Right forelimb (tissue), 1 donor: Measurements from ENCODE around the gene RIPOR3.

ENCODE experiments used
- DNase-seq: peaks from one replicate; pipeline ENCODE4 v3.0.0-alpha.2; 2018

Gene RIPOR3

DNA sequence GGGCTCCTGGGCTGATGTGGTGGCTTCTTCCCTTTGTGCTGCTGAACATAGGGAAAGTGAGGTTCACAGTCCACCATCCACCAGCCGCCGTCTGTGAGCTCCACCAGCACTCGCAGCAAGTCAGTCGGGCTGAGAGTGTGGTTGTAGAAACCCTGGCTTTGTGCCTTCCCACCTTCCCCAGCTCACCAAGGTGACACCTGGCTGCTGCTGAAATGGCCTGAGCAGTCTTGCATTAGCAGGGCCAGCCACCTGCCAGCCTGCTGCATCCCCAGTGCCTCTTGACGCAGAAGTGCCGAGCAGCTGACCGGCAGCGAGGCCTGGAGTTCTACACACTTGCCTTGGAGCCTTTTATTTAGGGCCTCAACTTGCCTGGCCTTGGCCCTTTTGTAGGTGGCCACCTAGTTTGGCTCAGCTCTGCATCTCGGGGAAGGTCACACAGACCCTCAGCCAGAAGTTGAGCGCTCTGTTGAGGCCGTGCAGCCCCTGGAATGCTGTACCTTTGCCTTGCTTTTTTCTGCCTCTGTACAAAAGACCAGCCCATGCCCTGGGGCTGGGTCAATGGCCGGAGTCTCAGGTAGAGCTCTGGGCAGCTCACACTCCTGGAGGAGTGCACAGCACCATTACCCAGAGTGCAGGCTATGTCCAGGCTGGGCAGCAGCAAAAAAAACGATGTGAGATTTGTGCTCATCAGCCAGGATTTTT lies 104.7 kb downstream of the RIPOR3 start:
- no peak for DNase-seq

DNA sequence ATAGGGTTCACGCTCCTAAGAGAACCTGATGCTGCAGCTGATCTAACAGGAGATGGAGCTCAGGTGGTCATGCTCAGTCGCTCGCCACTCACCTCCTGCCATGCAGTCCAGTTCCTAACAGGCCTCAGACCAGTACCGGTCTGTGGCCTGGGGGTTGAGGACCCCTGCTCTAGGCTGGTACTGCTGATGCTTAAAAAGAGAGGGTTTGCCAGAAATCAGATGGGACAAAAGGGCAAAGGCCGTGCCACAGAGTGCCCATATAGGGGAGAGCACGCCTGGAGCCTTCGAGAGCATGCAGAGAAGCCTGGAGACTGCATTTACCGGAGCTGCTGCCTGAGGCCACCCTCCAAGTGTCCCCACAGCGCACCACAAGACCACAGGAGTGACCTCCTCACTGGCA lies 105.7 kb downstream of the RIPOR3 start:
- no peak for DNase-seq

DNA sequence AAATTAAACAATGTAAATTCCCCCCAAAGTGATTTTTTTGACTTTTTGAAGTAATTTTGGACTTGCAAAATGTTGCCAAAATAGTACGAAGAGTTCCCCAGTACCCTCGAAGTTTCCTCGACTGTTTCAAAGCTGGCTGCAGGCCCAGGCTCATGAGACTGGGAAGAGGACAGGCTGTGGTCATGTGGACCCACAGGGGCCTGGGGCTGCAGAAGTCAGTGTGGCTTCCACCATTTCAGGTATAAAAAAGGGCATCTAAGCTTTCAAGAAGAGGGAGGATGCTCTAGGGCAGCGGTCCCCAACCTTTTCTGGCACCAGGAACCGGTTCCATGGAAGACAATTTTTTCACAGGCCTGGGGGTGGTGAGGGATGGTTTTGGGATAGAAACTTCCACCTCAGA lies 106.1 kb downstream of the RIPOR3 start:
- DNase-seq: no peak

GRCh38 chr20:50584687-50585086 lies 106.7 kb downstream of the RIPOR3 start:
- no peak for DNase-seq

DNA sequence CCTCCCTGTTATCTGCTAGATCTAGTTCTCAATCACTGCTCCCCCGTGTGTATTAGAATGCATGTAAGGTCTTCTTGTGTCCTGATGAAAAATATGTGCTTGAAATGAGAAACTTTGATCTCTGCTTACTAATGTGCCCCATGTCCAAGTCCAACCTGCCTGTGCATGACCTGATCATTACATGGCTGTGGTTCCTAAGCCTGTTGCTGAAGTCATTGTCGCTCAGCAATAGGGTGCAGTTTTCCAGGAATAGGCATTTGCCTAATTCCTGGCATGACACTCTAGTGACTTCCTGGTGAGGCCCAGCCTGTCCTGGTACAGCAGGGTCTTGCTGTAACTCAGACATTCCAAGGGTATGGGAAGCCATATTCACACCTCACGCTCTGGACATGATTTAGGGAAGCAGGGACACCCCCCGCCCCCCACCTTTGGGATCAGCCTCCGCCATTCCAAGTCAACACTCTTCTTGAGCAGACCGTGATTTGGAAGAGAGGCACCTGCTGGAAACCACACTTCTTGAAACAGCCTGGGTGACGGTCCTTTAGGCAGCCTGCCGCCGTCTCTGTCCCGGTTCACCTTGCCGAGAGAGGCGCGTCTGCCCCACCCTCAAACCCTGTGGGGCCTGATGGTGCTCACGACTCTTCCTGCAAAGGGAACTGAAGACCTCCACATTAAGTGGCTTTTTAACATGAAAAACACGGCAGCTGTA lies 107.7 kb downstream of the RIPOR3 start:
- DNase-seq: no peak

GRCh38 chr20:50582591-50583234 lies 108.6 kb downstream of the RIPOR3 start:
- DNase-seq: no peak

DNA sequence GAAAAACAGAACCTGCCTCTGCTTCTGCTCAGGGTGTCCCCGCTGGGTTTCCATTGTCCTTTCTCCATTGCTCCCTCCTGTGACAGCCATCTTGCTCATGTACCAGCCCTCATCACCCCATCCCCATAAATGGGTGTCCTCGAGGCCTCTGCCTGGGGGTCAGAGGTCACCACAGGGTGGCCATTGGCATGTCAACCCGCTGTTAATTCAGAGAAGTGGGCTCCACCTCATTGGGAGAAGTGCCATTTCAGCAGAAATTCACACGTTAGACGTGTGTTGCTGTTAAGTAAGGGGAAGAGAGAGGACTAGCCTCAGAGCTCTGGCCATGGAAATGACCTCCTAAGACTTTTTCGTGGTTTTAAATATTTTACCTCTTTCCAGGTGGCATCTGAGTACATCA lies 109.2 kb downstream of the RIPOR3 start:
- no peak for DNase-seq

- DNase-seq: no peak
Observed at GRCh38 chr20:50580842-50581544, 110.3 kb downstream of the RIPOR3 start.

- peak; percentile 71 for DNase-seq
Observed at GRCh38 chr20:50580016-50580747, 111.2 kb downstream of the RIPOR3 start.

- DNase-seq: no peak
Observed at GRCh38 chr20:50579511-50579910, 111.8 kb downstream of the RIPOR3 start.

- DNase-seq: no peak
Observed at GRCh38 chr20:50578778-50579165, 112.6 kb downstream of the RIPOR3 start.

DNA sequence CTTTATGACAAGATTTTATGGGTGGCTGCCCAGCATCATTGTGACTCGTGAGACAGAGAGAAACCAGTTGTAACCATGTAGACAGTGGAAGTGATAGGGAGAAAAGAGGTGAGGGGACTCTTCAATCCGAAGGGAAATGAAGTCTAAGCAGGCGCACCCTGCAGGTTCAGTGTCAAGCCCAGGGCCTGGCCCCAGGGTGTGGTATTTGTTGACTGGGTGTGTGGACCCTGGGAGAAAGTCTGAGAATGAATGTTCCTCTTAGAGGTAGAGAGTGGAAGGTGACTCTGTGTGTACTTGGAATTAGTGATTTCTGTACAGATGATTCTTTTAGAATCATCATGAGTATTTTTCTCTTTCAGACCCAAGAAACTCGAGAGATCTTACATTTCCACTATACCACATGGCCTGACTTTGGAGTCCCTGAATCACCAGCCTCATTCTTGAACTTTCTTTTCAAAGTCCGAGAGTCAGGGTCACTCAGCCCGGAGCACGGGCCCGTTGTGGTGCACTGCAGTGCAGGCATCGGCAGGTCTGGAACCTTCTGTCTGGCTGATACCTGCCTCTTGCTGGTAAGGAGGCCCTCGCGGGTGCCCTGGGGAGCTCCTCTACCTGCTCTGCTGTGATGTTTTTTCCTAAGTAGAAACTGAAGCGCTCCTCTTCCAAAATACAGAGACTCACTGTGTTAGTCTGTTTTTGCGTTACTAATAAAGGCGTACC lies 113.1 kb downstream of the RIPOR3 start:
- DNase-seq: no peak

GRCh38 chr20:50577175-50578018 lies 113.9 kb downstream of the RIPOR3 start:
- no peak for DNase-seq

- peak; percentile 79 for DNase-seq
Observed at GRCh38 chr20:50575865-50576720, 115.2 kb downstream of the RIPOR3 start.

DNA sequence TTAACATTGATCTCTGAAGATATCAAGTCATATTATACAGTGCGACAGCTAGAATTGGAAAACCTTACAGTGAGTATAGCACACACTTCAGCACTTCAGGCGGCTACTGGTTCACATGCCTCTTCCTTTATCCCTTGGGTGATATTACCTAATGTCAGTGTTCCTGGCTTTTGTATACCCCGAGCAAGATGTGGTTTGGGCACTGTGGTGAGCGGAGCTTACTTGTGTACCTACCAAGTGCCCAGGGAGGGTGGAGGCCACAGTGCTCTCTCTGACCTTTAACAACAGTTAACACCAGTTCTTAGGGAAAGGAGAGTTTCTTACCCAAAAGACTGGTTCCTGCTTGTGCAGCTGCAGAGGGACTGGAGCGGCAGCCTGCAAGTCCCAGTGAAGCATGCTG lies 116.8 kb downstream of the RIPOR3 start:
- DNase-seq: no peak

DNA sequence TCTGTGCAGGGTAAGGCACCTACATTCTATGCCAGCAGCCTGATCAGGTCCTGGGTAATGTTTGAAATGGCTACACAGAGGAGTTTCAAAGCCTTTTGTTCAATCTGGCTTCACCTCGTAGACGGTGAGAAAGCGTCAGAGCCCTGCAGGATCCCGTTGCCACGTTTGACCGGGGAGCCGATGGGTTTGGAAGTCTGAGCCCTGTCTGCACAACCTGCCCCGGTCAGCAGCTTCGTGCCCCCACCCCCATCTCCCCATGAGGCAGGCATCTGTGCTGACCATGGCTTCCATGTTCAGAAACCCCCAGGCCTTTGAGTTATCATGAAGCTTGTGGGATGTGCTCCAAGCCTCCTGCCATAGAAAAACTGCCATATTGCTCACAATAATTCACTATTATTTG lies 117.2 kb downstream of the RIPOR3 start:
- no peak for DNase-seq

- peak; percentile 64 for DNase-seq
Observed at GRCh38 chr20:50572938-50573777, 118.2 kb downstream of the RIPOR3 start.

DNA sequence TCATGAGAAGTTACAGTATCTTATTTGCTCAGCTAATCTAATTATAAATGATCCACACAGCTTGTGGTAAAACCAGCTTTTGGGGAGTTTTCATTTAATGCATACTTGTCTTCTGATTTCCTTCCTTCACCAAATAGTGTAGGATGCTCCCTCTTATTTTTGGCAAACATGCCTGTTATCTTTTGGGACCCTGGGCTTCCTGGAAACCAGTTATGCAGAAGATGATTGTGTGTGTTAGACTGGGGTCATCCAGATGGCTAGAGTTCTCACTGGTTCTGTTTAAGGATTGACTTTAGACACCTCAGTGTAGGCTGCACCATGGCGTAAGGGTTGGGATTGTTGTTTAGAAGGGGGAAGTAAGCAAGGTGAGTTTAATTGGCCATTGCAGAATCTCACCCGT lies 119.9 kb downstream of the RIPOR3 start:
- no peak for DNase-seq
